OCI-LY1 (cell line): ENCODE results near the gene POTEE.
A peak's percentile ranks its signal among the peaks of the same experiment; 100 is the strongest.
"Not testable (repeated sequence)": the region's sequence is repeated elsewhere in the genome, so short reads cannot be mapped to it uniquely, and the experiment has no call there.

Source experiments
- H2AFZ ChIP-seq: fragments of 200-600 bp; sonication (generic), shearing (Covaris generic); 2 replicates; pipeline ENCODE4 v1.6.0; 2014; ENCODE audit warnings: antibody characterized with exemption, mild to moderate bottlenecking, low read length
- H3F3A ChIP-seq: fragments of 200-600 bp; sonication (generic), shearing (Covaris generic); 2 replicates; pipeline ENCODE4 v1.6.0; 2014; ENCODE audit warnings: mild to moderate bottlenecking, antibody characterized with exemption, low read length, moderate library complexity; ENCODE audit not compliant: insufficient read depth
- H3K27ac ChIP-seq: fragments of 200-600 bp; sonication (generic); 2 replicates; pipeline ENCODE4 v1.5.1; 2014; ENCODE audit warnings: low read length, mixed run types, mild to moderate bottlenecking, low read depth; ENCODE audit not compliant: poor library complexity, severe bottlenecking
- H3K27me3 ChIP-seq: fragments of 200-600 bp; sonication (generic); 2 replicates; pipeline ENCODE4 v1.6.0; 2014; ENCODE audit warnings: antibody characterized with exemption, mild to moderate bottlenecking, low read length, moderate library complexity; ENCODE audit not compliant: insufficient read depth
- H3K36me3 ChIP-seq: fragments of 200-600 bp; sonication (generic); 2 replicates; pipeline ENCODE4 v1.6.1; 2014; ENCODE audit warnings: mild to moderate bottlenecking, antibody characterized with exemption, low read length, moderate library complexity, mixed read lengths; ENCODE audit not compliant: insufficient read depth
- H3K4me1 ChIP-seq: fragments of 200-600 bp; sonication (generic); 2 replicates; pipeline ENCODE4 v1.5.1; 2014; ENCODE audit warnings: mild to moderate bottlenecking, low read length, moderate library complexity; ENCODE audit not compliant: insufficient read depth, severe bottlenecking
- H3K4me2 ChIP-seq: fragments of 200-600 bp; sonication (generic), shearing (Covaris generic); 2 replicates; pipeline ENCODE4 v1.6.1; 2014; ENCODE audit warnings: low read length
- H3K4me3 ChIP-seq: fragments of 200-600 bp; sonication (generic); 2 replicates; pipeline ENCODE4 v1.5.1; 2014; ENCODE audit warnings: low read length, low read depth, mild to moderate bottlenecking, mixed read lengths; ENCODE audit not compliant: poor library complexity, severe bottlenecking
- H3K79me2 ChIP-seq: fragments of 200-600 bp; shearing (Covaris generic); 2 replicates; pipeline ENCODE4 v1.6.1; 2016; ENCODE audit warnings: mixed run types, low read length, mixed read lengths; ENCODE audit not compliant: insufficient read depth
- H3K9ac ChIP-seq: fragments of 200-600 bp; sonication (generic), shearing (Covaris generic); 2 replicates; pipeline ENCODE4 v1.6.1; 2014; ENCODE audit warnings: mild to moderate bottlenecking, low read length, mixed read lengths
- H3K9me2 ChIP-seq: fragments of 200-600 bp; sonication (generic), shearing (Covaris generic); 2 replicates; pipeline ENCODE4 v1.6.1; 2014; ENCODE audit warnings: low read depth, mild to moderate bottlenecking, low read length, mixed read lengths
- H3K9me3 ChIP-seq: fragments of 200-600 bp; shearing (Covaris generic); 2 replicates; pipeline ENCODE4 v1.6.1; 2014; ENCODE audit warnings: low read length, mixed read lengths
- H4K20me1 ChIP-seq: fragments of 200-600 bp; sonication (generic), shearing (Covaris generic); 2 replicates; pipeline ENCODE4 v1.6.0; 2016; ENCODE audit warnings: mild to moderate bottlenecking, low read length; ENCODE audit not compliant: insufficient read depth

The POTEE gene

DNA sequence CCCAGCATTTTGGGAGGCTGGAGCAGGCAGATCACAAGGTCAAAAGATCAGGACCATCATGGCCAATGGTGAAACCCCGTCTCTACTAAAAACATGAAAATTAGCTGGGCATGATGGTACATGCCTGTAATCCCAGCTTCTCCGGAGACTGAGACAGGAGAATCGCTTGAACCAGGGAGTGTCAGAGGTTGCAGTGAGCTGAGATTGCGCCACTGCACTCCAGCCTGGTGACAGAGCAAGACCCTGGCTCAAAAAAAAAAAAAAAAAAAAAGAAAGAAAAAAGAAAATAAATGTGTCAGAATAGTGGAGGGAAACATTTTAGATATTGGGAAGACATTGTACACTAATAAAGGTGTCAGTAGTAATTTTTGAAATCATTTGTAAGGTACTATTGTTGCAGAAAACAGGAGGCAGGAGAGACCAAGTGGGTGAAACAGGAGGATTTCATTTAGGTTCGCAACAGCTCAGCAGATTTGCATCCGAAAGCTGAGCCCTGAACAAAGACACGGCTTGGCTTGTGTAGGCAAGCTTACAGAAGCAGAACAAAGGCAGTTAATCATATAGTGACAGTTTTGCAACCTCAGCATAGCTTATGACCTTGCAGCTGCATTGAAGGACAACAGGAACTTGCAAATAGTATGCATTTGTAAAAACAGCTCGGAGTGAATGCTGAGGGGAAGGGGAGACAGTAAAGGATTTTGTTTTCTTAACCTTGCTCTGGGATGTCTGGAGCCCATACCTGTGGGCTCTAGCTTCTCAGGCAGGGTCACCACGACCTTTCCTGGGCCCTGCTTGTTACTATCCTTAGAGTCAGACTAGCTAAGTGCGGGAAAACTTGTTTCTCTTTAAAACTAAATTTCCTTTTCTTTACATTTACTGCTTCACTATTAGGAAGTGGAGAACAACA lies 26.5 kb downstream of the POTEE start:
- not testable (repeated sequence) for H3K4me3 ChIP-seq, H4K20me1 ChIP-seq, H2AFZ ChIP-seq, H3K4me1 ChIP-seq, H3K9me2 ChIP-seq, H3K79me2 ChIP-seq, H3K36me3 ChIP-seq, H3K9me3 ChIP-seq, H3F3A ChIP-seq, H3K27me3 ChIP-seq
- Histone ChIP-seq H3K27ac (peak overlapping the region; percentile 84), H3K9ac (peak overlapping the region; percentile 36; the same call in 1 of the 2 replicates), H3K4me2 (peak overlapping the region; percentile 29; the same call in 1 of the 2 replicates)
